ENCODE results near the gene ODF4. TPM values are rescaled to one million over a fixed set of nuclear protein-coding genes. Genes with fewer than 3 reads are reported as not detected.
"Not testable (repeated sequence)": the region's sequence is repeated elsewhere in the genome, so short reads cannot be mapped to it uniquely, and the experiment has no call there.

Gene ODF4
- polyA plus RNA-seq, 3 donors, result not detected

DNA sequence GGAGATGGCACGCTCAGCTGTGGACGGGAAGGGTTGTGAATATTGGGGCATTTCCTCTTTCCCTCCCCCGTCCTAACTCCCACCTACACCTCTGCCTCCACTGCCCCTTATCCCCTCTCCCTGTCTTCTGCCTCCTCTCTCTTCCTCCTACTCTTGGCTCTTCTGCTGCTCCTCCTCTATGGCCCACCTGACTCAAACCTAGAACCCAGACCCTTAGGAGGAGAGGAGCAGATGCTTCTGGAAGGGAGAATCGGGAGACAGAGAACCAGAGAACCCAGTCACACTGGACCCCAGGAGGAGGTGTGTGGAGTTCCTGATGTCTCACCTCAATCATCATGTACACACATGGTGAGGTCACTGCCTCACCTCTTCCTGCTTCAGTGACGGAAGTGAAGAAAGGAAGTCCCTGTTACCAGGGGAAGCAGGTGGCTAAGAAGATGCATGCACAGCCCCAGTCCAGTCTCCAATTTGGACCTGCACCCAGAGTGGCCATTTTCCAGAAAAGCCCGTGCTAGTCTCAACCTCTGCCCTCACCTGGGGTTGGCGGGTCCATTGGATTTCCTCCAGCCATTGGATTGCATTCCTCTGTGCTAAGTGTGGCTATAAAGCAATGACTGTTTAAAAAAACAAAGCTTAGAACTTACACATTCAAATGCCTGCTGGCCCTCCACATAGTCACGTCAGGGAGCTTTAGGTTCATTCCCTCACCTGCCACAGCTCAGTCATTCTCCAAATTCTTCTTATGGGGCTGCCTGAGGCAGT, 54.0 kb downstream of the ODF4 start:
- intact Hi-C loops (cut with micrococcal nuclease), result no loop called here

DNA sequence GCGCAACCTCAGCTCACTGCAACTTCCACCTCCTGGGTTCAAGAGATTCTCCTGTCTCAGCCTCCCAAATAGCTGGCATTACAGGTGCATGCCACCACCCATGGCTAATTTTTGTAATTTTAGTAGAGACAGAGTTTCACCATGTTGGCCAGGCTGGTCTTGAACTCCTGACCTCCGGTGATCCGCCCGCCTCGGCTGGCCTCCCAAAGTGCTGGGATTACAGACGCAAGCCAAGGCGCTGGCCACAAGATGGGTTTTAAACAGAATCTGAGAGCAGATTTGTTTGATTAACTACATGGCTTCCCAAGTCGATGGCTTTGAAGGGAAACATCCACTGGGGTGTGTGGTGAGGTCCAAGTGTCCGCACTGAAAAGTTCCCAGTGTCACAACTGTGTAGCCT, 54.9 kb downstream of the ODF4 start:
- H3K4me3 ChIP-seq (replicated peaks in 1 of 3; ENCODE audit: low read depth in 2 of 3, low read length in 3 of 3); H3K36me3 ChIP-seq (replicated peaks in 1 of 2; ENCODE audit: control insufficient read depth in 1 of 2, insufficient read depth in 2 of 2, low read length in 2 of 2); H3K27ac Mint-ChIP-seq; H3K79me2 ChIP-seq (ENCODE audit: insufficient read depth, low read length); H3K9me3 Mint-ChIP-seq; H3K4me2 ChIP-seq (replicated peaks; ENCODE audit: extremely low read depth, low read length, poor library complexity, severe bottlenecking); H2AFZ ChIP-seq (ENCODE audit: insufficient read depth, low read depth, low read length, poor library complexity, severe bottlenecking); H3K4me3 Mint-ChIP-seq; H3K9me3 ChIP-seq (replicated peaks in 1 of 2; ENCODE audit: control insufficient read depth in 1 of 2, insufficient read depth in 1 of 2, low read length in 2 of 2); intact Hi-C loops (cut with micrococcal nuclease); DNase-seq; H4K20me1 ChIP-seq (ENCODE audit: insufficient read depth, low read length); H3K36me3 Mint-ChIP-seq; H3K9ac ChIP-seq (ENCODE audit: insufficient read depth, low read length, poor library complexity, severe bottlenecking); H3K27ac ChIP-seq (ENCODE audit: low read depth in 1 of 2, low read length in 2 of 2); H3K4me1 ChIP-seq (ENCODE audit: control insufficient read depth in 1 of 2, insufficient read depth in 2 of 2, low read length in 2 of 2): not testable (repeated sequence)
- 98% methylated on average over 6 of the region's 9 CpGs for WGBS (ENCODE audit: insufficient coverage)
- H3K27me3 ChIP-seq (ENCODE audit: control insufficient read depth in 2 of 2, insufficient read depth in 2 of 2, low read length in 2 of 2), result peaks cover 0 to 10% of the 10 kb centered on the region in 2 donors
- H3K27me3 Mint-ChIP-seq (ENCODE audit: low read depth in 3 of 3), result peaks cover 10 to 20% (median 14%) of the 10 kb centered on the region in 3 donors
- peaks cover 10% of the 10 kb centered on the region for H3K4me1 Mint-ChIP-seq

More for the DNA sequence above, 54.0 kb downstream of the ODF4 start:
- DNase-seq, result peak in 1 of 3 donors; percentile 44
- Histone ChIP-seq H3K4me1 (ENCODE audit: control insufficient read depth in 1 of 2, insufficient read depth in 2 of 2, low read length in 2 of 2) (peaks cover 0 to 4% of the 10 kb centered on the region in 2 donors), H3K27me3 (ENCODE audit: control insufficient read depth in 2 of 2, insufficient read depth in 2 of 2, low read length in 2 of 2) (peaks cover 0 to 10% of the 10 kb centered on the region in 2 donors), H2AFZ (ENCODE audit: insufficient read depth, low read depth, low read length, poor library complexity, severe bottlenecking) (no peak overlapping the region), H3K4me3 (replicated peaks in 1 of 3; ENCODE audit: low read depth in 2 of 3, low read length in 3 of 3) (no peak overlapping the region), H3K36me3 (replicated peaks in 1 of 2; ENCODE audit: control insufficient read depth in 1 of 2, insufficient read depth in 2 of 2, low read length in 2 of 2) (no peaks in the 10 kb centered on the region), H3K4me2 (replicated peaks; ENCODE audit: extremely low read depth, low read length, poor library complexity, severe bottlenecking) (no peak overlapping the region), H3K9me3 (replicated peaks in 1 of 2; ENCODE audit: control insufficient read depth in 1 of 2, insufficient read depth in 1 of 2, low read length in 2 of 2) (no peaks in the 10 kb centered on the region), H3K27ac (ENCODE audit: low read depth in 1 of 2, low read length in 2 of 2) (no peak overlapping the region), H3K79me2 (ENCODE audit: insufficient read depth, low read length) (no peaks in the 10 kb centered on the region), H4K20me1 (ENCODE audit: insufficient read depth, low read length) (no peaks in the 10 kb centered on the region), H3K9ac (ENCODE audit: insufficient read depth, low read length, poor library complexity, severe bottlenecking) (no peak overlapping the region)
- Mint-ChIP-seq H3K27ac (peak overlapping the region in 1 of 7 donors; percentile 59), H3K36me3 (no peaks in the 10 kb centered on the region), H3K4me1 (peaks cover 10% of the 10 kb centered on the region), H3K27me3 (ENCODE audit: low read depth in 3 of 3) (peaks cover 7 to 18% (median 14%) of the 10 kb centered on the region in 3 donors), H3K9me3 (peaks cover 0 to 5% (median 0%) of the 10 kb centered on the region in 7 donors), H3K4me3 (no peak overlapping the region)
- 33% methylated on average over 3 of the region's 8 CpGs for WGBS (ENCODE audit: insufficient coverage)
- TF ChIP-seq, protein P1, sequence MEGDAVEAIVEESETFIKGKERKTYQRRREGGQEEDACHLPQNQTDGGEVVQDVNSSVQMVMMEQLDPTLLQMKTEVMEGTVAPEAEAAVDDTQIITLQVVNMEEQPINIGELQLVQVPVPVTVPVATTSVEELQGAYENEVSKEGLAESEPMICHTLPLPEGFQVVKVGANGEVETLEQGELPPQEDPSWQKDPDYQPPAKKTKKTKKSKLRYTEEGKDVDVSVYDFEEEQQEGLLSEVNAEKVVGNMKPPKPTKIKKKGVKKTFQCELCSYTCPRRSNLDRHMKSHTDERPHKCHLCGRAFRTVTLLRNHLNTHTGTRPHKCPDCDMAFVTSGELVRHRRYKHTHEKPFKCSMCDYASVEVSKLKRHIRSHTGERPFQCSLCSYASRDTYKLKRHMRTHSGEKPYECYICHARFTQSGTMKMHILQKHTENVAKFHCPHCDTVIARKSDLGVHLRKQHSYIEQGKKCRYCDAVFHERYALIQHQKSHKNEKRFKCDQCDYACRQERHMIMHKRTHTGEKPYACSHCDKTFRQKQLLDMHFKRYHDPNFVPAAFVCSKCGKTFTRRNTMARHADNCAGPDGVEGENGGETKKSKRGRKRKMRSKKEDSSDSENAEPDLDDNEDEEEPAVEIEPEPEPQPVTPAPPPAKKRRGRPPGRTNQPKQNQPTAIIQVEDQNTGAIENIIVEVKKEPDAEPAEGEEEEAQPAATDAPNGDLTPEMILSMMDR (IDR thresholded peaks at IDR 0.05), result no peak

Small RNAs within 50 kb of the gene (small RNA-seq; reads per million reads assigned to genes)
- not detected for gene RF00265 (ENCODE audit: insufficient read length, low read depth)

Other genes with a start within 250 kb of the ODF4 start
- gene ALOXE3, start 221.3 kb upstream of the ODF4 start, polyA plus RNA-seq, result not detected
- gene HES7, start 215.7 kb upstream of the ODF4 start, polyA plus RNA-seq, result not detected
- 100 to 1,000 TPM in 1 of 3 donors, 1 to 10 TPM in 2; 5.6 to 457 (median 9.6) TPM for gene PER1, start 187.4 kb upstream of the ODF4 start, polyA plus RNA-seq
- gene VAMP2, start 176.9 kb upstream of the ODF4 start, polyA plus RNA-seq, result 100 to 1,000 TPM in 1 of 3 donors, 10 to 100 TPM in 2; 10.2 to 139 (median 14.5) TPM
- 10 to 100 TPM; 20.5 to 37.4 (median 31.4) TPM for gene TMEM107, start 163.5 kb upstream of the ODF4 start, polyA plus RNA-seq
- 10 to 100 TPM in 2 of 3 donors, 1 to 10 TPM in 1; 5.4 to 14.1 (median 13.9) TPM for gene BORCS6, start 149.7 kb upstream of the ODF4 start, polyA plus RNA-seq
- 1 to 10 TPM in 1 of 3 donors, under 1 TPM in 2; 0.38 to 4.2 (median 0.79) TPM for gene AURKB, start 129.3 kb upstream of the ODF4 start, polyA plus RNA-seq
- 10 to 100 TPM in 1 of 3 donors, 1 to 10 TPM in 2; 2.2 to 49.1 (median 4.1) TPM for gene CTC1, start 91.8 kb upstream of the ODF4 start, polyA plus RNA-seq
- 10 to 100 TPM in 1 of 3 donors, 1 to 10 TPM in 2; 4.1 to 12.8 (median 4.4) TPM for gene PFAS, start 90.6 kb upstream of the ODF4 start, polyA plus RNA-seq
- 10 to 100 TPM; 27.3 to 34.3 (median 31.7) TPM for gene RANGRF, start 51.2 kb upstream of the ODF4 start, polyA plus RNA-seq
- gene SLC25A35, start 44.4 kb upstream of the ODF4 start, polyA plus RNA-seq, result 10 to 100 TPM in 1 of 3 donors, 1 to 10 TPM in 1, under 1 TPM in 1; 0.96 to 10.9 (median 3.8) TPM
- not detected for gene ARHGEF15, start 29.6 kb upstream of the ODF4 start, polyA plus RNA-seq
- 1,000 to 10,000 TPM in 1 of 3 donors, 100 to 1,000 TPM in 2; 859 to 4,469 (median 884) TPM for gene RPL26, start 43.4 kb downstream of the ODF4 start, polyA plus RNA-seq
- gene RNF222, start 58.0 kb downstream of the ODF4 start, polyA plus RNA-seq, result not detected
- 10 to 100 TPM; 29.8 to 58.3 (median 39.7) TPM for gene NDEL1, start 96.0 kb downstream of the ODF4 start, polyA plus RNA-seq